GM04504 (cell line): ENCODE data around the gene TCERG1L.

Experiments
- DNase-seq: peaks from one replicate; pipeline ENCODE4 v3.0.0-alpha.2; 2012; ENCODE audit warnings: low read depth

The TCERG1L gene

DNA sequence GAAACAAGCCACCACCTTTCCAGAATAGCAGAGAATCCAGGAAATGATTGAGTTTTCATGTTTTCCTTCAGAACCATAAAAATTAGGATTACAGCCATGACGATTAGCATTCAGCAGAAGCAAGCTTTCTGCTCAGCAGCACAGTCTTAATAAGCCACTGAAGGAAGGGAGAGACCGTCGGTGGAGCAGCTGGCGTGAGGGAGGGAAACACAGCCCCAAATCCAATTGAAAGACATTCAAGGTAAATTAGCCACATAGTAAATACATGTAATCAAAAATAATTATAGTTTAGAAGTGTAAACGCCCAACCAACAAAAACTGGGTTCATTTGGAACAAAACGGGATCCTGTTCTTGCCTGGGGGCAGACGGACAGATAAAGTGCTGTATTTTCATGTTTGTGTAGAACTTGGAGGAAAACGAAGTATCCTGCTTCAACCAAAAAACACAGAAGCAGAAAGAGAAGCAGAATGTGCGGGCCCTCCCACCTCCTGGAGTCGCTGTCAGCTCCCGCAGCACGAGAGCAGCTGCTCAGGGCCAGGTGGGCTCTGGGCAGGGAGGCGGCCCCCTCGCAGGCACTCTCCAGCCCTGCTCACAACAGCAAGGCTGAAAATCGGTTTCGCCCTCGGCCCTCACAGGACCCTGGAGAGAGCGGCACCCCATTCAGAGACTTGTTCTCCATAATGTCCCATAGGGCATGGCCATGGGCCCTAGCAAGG lies 84.9 kb downstream of the TCERG1L start:
- no peak for DNase-seq

DNA sequence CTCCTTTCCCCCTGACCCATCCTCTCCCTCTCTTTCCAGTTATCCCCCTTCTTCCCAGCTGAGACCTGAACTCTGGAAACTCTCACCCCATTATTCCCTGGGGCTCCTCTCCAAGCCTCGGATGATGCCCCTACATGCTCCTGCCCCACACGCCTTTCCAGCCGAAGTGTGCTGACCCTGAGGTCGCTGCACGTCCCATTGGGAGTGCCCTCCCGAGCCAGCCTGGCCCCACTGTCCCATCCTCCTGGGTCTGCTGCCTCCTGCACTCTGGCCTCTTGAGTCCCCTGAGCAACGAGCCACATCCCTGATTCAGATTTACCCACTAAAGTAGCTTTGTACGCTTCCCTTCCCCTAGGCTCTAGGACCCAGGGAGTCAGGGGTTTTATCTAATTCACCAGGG lies 87.4 kb downstream of the TCERG1L start:
- no peak for DNase-seq

DNA sequence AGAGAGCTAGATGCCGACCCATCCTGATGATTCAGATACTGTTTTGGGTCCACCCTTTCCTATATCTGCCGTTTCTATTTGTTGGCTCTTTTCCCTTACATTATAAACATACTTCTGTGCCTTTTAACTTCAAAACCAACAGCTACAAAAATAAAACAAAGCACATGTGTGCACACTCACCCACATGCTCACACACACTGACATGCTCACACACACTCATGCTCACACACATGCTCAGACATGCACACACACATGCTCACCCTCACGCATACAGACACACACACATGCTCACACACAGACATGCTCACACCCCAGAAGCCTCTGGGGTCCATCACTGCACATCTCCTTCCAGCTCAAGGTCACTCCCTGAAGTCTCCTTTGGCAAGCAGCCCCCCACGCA lies 88.1 kb downstream of the TCERG1L start:
- DNase-seq, result no peak

DNA sequence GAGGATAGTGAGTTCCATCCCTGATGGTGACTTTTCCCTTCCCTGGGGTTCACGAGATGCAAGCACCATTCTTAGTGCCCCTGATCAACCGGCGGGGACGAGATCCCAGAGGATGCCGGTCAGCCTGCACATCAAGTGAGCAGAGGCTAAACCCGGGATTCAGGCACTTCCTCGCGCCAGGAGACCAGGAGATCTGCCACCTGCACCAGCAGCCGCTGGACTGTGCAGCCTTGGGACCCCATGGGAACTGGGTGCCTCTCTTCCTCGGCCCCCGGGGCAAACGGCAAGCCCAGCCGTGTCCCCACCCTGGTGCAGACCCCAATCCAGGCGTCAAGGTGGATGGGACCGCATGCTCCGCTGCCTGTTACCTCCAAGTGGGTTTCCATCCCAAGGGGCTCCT lies 88.5 kb downstream of the TCERG1L start:
- DNase-seq, result no peak

DNA sequence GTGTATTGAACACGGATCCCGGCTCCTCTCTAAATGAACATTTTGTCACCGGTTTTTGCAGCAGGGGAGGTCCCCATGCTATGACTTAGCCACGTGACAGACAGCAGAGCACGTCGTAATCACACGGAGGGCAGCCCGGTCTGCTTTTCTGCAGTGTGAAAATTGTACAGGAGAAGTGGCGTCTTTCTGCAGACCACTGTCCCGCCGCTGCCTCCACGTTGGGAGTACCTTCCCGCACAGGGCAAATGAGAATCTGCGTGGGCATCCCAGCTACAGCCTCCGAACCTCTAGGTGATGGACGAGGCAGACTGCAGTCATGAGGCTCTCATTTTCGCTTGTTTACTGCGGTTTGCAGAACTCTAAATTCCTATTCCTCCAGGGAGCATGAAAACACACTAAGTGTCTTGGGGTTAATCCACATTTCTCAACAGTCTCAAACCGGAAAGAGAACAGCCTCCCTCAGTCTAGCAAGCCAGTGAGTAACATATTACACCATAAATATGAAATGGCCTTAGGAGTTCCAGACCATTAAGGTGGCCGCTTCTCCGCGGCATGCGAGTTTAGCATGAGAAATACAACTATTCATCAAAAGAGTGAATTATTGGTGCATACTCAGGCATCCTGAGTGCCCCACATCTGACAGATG lies 89.8 kb downstream of the TCERG1L start:
- DNase-seq, result no peak

DNA sequence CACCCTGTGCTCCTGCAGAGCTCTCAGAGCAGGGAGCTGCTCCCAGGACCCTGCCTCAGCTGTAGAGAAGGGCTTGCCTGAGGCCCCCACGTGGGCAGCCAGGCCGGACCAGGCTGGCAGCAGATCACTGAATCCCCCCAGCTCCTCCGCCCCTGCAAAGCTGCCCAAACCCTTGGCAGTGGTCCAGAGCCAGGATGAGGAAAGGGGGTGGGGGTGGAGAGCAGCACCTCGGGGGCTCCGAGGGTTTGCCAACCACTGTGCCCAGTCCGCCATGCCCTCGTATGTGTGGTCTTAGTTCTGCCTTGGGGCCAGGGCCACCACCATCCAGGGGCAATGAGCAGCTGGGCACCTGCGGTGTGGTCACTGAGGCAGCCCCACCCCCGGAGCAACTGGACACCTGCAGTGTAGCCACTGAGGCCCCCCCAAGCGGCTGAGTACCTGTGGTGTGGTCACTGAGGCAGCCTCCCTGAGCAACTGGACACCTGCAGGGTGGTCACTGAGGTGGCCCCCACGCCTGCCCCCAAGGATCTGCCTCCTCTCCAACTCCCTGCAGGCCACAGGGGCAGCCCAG lies 90.8 kb downstream of the TCERG1L start:
- no peak for DNase-seq

DNA sequence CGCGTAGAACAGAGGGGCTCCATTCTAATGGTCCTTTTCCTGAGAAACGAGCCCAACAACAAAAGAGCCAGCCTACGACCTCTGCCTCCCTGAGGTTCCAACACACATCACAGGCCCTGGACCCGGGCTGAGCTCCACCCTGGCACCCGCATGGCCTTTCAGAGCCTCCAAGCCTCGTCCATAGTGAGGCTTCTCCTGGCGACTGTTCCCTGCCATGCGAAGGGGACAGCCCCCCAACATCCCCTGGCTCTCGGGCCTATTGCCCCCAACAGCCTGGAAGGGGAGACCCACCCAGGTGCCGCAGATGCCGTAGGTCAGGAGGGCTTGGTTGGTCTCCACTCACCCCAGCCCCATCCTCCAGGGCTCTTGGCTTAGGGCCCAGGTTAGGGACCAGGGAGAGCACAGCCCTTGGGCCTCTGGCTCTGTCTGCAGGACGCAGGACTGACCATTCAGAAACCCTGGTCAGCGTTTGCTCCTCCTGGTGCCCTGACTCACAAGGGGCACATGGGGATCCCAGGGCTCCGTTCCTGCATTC lies 91.5 kb downstream of the TCERG1L start:
- no peak for DNase-seq

DNA sequence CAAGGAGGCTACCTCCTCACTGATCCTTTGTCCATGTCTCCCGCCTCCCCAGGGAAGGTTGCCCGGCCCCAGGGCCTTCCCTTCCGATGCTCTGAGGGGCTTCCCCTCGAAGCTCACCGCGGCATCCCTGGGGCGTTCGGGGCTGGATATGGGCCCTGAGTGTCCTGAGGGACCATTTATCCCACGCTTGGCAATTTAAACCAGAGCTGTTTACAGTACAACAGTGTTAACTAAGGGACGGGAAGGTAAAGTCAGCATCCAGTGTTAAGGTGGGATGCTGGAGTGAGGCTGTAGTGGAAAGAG lies 92.0 kb downstream of the TCERG1L start:
- DNase-seq, result no peak

DNA sequence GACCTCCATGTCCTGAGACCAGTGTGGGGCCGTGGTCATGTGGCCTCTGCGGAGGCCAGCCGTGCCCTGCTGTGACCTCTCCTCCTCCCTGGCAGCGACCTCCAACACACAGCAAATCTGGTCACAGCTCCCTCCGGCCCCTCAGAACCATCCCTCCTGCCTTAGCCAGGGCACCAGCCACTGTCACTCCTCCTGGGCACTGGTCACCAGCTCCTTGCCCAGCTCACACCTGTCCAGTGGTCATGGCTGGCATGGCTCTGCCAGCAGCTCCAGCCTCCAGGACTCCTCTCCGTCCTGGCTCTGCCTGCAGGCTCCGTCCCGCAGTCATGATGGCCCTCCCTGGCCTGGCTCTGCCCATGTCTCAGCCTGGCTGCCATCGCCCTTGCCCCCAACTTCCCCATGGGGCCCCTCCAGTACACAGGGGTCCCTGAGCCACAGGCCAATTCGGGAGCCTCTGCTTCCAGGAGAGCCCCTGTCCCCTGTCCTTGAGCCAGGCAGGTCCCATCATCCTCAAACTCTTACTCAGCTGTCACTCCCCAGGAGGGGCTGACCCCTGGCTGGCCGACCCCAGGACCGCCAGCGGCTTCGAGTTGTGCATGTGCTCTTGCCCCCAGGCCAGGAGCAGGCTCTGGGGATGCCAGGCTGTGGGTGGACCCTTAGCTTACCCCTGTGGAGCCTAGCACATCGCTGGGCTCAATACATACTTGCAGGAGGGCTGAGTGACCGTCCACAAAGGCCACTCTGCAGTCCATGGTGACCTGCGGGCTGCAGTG lies 92.5 kb downstream of the TCERG1L start:
- DNase-seq, result no peak

DNA sequence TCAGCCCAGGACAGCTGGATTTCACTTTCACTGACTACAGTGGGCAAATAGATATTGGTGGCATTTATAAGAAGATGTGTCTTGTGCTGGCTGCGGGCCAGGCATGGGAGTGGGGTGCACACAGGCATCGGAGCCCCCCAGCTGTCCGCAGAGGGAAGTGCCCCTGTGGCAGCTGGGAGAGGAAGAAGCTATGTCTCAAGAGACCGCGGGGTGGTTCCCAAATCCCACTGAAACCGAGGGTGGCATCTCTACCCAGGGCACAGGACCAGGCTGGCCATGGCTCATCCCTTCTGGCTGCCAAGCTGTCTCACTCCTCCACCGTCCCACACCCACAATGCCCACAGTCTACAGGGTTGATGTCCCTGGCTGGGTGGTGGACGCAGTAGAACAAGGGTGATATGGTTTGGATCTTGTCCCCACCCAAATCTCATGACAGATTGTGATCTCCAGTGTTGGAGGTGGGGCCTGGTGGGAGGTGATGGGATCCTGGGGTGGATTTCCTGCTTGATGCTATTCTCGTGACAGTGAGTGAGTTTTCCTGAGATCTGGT lies 94.8 kb downstream of the TCERG1L start:
- no peak for DNase-seq

DNA sequence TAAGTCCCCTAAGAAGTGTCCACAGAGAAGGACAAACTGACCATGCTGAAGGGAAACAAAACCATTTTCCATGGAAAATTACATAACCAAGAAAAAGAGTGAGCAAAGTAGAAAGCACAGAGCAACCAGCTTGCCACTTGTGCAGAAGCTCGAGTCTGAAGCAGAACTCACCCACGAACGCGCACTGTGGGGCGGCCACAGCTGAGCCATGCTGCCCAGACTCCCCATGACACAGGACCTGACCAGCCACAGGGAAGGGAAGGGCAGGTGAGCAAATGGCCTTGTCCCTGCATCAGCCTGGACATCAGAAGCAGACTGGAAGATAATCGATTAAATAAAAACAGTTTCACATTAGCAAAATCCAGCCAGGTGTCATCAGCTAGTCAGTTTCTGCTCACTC lies 95.7 kb downstream of the TCERG1L start:
- no peak for DNase-seq

DNA sequence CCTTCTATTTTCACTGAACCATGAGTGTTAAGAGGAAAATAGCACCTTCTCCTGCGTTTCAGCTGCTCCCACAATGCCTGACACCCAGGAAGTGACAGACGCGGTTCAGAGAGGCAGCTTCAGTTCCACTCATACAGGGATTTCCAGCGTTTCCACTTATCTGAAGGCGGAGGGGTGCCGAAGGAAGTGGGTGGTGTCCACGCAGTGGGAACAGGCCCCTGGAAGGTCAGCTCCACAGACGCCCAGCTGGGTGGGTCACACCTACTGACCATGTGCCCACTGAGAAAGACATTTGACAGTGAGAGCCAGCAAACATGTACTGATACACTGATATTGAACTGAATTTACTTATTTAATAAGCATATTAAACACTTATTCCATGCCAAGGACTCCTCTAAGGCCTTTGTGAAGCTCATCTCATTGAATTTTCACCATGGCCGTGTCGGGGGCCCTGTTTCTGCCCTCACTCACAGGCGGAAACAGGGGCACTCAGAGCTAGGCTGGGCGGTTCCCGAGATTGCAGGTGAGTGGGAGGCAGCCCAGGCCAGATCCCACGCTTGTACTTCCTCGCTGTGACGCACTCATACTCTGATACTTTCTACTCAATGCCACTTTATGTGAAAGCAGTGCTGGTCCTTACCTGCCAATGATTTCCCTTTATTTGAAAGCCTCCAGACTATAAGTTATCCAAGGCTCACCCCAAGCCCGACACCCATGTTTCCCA lies 96.8 kb downstream of the TCERG1L start:
- DNase-seq, result no peak

DNA sequence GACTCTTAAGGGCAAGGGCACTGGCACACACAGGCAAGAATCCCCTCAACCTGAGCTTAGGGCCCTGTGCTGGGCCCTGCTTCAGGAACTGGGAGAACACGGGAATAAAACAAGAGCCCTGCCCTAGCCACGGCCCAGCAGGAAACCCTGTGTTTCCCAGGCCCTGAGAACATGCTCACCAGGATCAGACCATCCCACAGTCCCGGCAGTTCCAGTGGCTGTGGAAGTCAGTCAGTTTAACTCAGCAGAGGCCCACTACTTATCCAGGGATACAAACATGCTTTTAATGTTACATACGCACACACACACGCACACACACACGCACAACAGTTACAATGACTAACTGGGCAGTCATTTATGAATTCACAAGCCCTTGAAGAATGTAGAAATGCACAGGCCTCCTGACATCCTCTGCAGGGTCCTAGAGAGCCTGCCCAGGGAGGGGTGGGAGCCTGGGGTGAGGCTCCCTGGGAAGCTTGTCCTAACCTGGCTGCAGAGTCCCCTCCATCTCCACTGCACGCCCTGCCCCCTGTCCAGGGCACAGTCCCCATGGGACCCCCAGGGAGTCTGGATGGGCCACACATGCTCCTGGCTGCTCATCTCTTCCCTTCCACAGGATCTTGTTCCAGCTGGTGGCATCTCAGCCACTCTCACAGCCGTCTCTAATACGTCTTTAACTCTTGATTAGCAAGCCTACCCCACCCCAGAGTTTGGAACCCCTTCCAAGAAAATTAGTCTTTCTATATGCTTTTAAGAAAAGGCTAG lies 97.6 kb downstream of the TCERG1L start:
- DNase-seq, result no peak

DNA sequence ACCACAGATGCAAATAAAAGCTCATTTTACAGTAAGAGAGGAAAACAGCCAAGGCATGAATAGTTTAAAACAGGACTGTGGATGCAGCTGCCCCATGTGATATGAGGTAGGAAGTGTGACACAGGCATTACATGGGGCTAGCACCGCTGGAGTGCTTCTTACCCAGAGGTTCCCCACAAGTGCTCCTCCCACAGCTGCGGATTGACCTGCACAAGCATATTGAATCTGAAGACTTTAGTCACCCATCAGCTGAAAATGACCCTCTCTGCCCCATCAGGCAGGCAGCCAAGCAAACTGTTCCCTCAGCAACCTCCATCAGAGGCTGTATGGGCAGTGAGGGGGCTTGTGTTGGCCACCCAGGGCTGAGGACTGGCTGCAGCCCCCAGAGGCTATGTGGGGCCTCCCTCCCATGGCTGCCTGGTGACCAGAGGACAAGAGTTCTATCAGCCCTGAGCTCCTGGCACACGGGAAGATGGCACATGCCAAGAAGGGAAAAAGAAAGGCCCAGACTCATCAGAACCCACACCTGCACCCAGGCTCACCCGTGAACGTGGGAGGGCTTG lies 98.7 kb downstream of the TCERG1L start:
- DNase-seq, result no peak

DNA sequence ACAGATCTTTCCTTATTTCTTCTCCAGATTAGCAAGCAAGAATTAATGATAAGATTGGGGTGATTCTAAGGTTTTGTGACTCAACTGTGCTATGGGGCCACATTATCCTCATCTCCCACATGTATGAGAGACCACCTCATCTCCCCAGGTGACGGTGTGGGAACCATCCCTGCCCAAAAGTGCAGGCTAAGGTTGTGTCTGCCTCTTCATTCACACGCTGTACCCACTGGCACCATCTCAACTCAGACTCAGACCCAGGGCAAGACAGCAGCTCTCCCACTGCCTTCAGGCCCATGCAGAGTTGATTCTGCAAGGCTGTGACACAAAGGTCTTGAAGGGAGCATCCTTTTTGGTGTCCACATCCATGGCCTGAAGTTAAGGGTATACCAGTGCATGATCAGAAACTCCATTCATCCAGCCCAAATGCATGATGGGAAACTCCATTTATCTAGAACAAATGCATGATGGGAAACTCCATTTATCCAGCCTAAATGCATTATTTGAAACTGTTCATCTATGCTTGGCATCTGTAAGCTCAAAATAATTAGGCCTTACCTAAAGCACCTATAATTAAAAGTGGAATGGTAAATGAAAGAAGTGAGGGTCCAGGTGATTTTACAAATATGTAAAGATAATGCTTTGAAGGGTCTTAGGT lies 99.4 kb downstream of the TCERG1L start:
- DNase-seq, result no peak

DNA sequence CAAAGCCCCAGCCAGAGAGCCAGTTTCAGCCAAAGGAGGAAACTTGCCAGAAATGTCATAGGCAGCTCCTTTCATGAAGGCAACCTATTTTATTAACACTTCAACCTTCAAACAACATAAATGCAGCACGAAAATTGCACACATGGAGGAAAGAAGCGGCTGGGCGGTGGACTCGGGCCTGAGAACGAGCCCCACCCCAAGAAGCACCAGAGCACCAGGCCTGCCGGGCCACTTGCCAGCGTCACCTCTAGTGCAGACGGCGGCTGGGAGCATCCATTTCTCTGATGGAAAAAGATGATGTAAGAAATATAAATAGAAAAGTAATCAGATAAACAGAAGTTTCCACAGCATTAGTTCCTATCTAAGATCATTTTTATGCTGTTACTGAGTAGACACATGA lies 100.0 kb downstream of the TCERG1L start:
- DNase-seq, result no peak

DNA sequence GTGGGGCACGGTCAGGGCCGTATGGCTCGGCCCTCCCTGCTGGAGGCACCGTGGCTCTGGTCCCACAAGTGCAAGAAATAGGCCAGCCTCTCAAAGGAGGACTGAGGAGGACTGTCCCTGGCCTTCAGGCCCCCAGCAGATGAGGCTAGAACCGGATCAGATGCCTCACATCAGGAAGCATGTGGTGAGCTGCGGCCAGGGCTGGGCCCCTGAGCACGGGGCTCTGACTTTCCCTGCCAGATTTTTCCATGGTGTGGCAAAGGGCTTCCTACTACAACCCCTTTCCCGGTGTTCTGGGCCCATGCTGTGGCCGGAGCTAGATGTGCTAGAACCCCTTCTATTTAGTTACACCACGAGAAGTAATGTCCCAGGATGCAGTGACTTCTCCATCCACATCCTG lies 100.4 kb downstream of the TCERG1L start:
- DNase-seq, result no peak

DNA sequence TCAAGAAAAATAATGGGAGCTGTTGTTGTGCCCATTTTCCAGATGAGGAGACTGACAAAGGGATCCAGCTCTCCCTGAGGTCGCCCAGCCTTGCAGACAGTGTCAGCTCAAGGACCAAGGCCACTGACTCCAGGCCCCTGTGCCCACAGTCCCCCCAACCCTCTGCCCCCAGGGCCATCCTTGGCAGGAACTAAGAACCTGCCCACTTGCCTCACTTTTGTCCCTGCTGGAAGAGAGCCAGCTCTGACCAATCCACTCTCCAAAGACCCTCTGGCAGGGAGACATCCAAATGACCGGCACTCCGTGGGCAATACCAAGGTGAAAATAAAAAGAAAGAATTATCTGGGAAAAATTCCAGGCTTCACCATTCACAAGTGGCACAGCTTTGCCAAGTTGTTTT lies 101.3 kb downstream of the TCERG1L start:
- DNase-seq, result no peak

DNA sequence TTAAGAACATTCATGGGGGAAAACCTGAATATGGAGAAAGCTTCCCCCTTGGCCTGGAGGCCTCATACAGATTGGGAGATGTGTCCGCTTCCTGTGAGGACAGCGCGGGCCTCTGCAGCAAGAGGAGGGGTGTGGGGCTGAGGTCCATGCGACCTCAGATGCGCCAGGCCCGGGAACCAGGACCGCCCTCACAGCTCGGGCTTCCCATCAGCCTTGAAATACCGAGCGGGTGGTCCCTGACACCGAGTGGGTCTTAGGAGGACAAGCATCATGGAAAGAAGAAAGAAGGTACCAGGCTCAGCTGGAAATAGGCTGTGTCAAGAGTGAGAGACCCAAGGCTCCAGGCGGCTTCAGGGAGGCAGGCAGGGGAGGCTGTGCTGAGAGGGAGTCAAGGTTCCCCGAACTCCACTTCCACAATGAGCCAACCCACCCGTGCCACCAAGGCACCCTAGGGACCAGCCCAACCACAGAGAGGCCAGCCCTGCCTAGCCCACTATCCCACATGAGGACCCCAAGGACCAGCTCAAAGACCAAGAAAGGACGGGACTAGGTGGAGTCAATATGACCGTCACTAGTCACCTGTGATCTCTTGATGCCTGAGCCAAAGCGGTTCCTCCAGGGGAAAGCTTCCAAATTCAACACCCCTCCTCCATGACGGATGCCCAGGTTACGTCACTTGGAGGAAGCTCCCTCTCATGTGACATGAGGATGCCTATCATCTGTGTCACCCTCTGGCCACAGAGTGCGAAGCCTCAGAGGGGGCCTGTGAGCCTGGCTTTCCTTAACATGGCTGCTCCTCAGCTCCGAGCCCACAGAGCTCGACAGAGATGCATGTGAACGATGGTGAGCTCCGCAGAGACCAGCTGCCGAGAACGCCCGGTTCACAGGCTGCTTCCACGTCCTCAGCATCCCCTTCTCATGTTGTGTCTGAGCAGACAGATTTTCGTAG lies 103.7 kb downstream of the TCERG1L start:
- no peak for DNase-seq
